Prostate gland (tissue), 2 donors: ENCODE data around the gene NSMCE4A.

Experiments used
- CTCF ChIP-seq, 4 experiments: fragments of 200-600 bp in 2 of 4; fragments of 450-650 bp in 2 of 4; sonication (generic) in 2 of 4; IDR thresholded peaks; 1 replicate in 3 of 4; 2 replicates in 1 of 4; pipeline ENCODE4 v1.5.1; 2016 to 2019; ENCODE audit warnings: antibody characterized with exemption in 4 of 4, mild to moderate bottlenecking in 2 of 4, moderate library complexity in 2 of 4
- POLR2AphosphoS5 ChIP-seq: sonication (generic); formaldehyde crosslinking; IDR thresholded peaks from one replicate; pipeline ENCODE4 v1.6.1; 2017; ENCODE audit warnings: antibody characterized with exemption

DNA sequence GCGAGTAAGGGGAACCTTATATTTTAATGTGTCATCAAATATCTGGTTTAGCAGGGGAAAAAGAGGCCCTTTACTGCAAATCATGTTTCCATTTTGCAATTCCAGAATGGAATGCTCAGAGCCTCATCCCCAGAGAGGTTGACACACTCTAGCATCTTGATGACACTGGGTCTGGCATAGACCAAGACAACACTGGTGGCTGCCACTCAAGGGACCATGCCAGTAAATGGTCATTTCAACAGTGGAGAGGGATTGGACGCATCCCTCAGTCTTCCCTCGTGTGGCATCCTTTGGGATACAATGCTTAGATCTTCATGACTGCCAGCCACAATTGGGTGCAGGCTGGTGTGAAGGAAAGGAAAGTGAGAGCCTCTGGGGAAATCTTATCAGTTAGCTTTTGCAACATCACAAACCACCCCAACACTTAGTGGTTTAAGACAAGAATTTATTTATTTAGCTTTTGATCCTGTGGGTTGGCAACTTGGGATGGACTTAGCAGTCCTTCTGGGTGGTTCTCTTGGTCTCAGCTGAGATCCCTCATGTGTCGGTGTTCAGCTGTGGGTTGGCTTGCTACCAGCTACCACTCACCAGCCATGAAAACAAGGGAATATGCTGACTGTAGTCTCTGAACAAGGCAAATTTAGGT lies 35.5 kb upstream of the NSMCE4A start:
- TF ChIP-seq CTCF (IDR thresholded peaks at IDR 0.05) (no peak), POLR2AphosphoS5 (no peak)
